NCI-H1930 (cell line): ENCODE measurements around the gene CCR4.
"Not testable (repeated sequence)": the region's sequence is repeated elsewhere in the genome, so short reads cannot be mapped to it uniquely, and the experiment has no call there.

ENCODE experiments used
- DNase-seq, 2 experiments: peaks; one replicate each; lab custom pipeline; 2025; lab: John Stamatoyannopoulos, UW

CCR4 gene

DNA sequence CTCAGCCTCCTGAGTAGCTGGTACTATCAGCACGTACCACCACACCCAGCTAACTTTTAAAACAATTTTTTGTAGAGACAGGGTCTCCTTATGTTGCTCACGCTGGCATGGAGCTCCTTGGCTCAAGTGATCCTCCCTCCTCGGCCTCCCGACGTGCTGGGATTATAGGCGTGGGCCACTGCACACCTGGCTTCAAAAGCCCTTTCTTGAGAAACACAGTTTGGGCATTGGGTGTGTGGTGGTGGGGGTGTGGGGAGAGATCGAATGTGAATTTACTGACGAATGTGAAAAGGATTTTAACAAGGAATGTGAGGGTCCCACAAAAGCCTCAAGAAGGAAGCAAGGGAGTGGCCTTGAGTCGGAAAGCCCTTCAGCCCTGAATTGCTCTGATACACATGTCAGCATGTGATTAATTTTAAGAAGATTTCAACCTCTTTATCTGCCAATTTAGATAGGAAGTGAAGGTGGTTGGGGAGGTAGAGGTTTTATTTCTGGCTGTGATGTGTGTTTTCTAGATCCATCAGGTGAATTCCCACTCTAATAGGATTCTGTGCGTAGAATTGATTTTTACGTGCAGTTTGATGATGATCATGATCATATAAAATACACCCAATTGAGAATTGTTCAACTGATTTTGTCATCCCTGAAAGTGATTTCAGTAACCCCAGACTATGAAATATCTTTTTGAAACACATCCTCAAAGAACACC is 1.1 kb downstream of the CCR4 start:
- no peak for DNase-seq

- no peak for DNase-seq
Measured at GRCh38 chr3:32954506-32954905, 3.1 kb downstream of the CCR4 start.

GRCh38 chr3:32956750-32957570 is 5.5 kb downstream of the CCR4 start:
- no peak for DNase-seq

DNA sequence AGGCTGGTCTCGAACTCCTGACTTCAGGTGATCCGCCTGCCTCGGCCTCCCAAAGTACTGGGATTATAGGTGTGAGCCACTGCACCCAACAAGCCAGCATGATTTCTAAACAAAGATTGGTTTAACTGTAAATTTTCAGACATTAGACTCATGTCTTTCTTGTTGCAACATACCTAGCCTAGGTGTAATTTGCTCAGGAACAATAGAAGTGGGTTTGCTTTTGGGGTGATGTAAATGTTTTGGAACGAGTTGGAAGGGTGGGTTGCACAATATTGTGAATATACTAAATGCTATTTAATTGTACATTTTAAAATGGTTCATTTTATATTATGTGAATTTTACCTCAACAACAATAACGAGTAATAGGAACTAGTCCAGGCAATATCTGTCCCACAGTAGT is 7.1 kb downstream of the CCR4 start:
- DNase-seq: no peak

DNA sequence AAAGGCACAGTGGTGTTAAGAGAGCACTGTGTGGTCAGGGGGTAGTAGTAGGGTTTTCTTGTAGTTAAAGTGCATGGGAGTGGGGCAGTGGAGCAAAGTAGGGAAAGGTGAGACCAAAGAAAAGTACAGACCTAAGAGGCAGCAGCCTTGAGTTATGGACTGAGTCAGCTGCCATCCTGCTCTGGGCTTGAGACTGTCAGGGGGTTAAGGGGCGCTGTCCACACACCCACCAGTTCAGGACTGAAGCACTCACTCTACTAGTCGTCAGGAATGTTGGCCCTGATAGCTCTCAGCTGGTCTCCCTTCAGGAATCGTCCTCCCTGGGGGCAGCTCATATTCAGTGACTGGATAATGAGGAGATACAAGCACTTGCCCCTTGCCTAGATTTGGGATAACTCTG is 7.9 kb downstream of the CCR4 start:
- DNase-seq: no peak

GRCh38 chr3:32960404-32961170 is 9.1 kb downstream of the CCR4 start:
- no peak for DNase-seq

- DNase-seq: no peak
Measured at GRCh38 chr3:32961189-32961715, 9.8 kb downstream of the CCR4 start.

DNA sequence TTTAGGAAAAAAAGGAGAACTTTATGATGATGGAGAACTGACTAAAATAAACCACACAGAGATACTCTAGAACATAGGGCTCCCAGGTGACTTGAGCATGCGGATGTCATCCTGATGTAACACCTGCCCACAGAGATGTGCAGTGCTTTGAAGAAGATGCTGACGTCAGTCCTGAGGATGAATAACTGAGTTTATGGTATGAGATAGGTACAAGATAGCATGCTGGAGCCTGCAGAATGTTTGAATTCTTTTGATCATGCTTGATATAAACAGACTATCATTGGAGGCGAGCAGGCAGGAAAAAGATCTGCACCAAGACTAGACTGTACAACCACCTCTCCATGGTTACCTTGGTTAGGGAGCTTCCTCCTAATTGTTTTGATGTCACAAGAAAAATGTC is 12.4 kb downstream of the CCR4 start:
- no peak for DNase-seq

GRCh38 chr3:32964781-32965180 is 13.3 kb downstream of the CCR4 start:
- not testable (repeated sequence) for DNase-seq

GRCh38 chr3:32965617-32966213 is 14.3 kb downstream of the CCR4 start:
- not testable (repeated sequence) for DNase-seq

GRCh38 chr3:32966627-32967026 is 15.2 kb downstream of the CCR4 start:
- DNase-seq: not testable (repeated sequence)

GRCh38 chr3:32968166-32968919 is 16.9 kb downstream of the CCR4 start:
- DNase-seq: no peak

DNA sequence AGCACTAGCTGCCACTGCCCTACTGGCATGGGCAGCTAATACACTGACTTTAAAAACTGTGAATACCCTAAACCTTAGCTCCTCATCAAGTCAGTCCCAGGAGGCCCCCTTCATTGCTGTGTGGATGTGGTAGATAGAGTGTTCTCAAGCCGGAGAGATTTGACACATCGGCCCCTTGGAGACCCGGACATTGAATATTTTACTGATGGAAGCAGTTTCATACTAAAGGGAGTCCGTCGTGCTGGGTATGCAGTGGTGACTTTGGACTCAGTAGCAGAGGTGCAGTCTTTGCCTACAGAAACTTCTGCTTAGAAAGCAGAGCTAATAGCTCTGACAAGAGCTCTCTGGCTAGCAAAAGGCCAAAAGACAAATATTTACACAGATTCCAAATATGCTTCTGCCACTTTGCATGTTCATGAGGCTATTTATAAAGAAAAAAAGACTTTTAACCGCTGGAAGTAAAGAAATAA is 17.5 kb downstream of the CCR4 start:
- DNase-seq: no peak

DNA sequence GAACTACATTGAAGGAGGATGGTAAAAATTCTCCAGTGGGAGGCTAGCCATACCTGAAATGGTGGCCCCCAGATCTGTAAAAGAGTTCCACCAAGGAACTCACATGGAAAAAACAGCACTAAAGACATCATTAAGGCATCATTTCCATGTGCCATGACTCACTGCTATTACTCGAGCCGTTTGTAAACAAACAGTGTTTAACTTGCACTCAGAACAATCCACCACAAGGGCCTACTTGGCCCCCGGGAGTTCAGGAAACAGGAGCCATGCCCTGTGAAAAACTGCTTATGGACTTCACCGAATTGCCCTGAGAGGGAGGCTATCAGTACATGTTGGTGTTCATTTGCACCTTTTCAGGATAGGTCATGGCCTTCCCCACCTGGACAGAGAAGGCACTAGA is 18.2 kb downstream of the CCR4 start:
- DNase-seq: no peak

DNA sequence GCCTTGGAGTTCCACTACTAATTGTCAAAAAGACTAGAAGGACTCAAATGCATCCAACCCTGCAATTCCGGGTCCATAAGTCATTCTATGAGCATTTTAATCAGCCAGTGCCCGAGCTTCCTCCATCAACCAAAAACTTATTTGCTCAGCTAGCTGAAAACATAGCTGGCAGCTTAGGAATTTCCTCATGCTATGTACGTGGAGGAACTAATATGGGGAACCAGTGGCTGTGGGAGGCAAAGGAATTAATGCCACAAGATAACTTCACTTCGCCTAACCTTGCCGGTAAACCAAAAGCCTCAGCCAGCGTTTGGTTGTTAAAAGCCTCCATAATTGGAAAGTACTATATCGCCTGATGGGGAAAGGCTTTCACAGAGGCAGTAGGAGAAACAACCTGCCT is 19.8 kb downstream of the CCR4 start:
- not testable (repeated sequence) for DNase-seq

DNA sequence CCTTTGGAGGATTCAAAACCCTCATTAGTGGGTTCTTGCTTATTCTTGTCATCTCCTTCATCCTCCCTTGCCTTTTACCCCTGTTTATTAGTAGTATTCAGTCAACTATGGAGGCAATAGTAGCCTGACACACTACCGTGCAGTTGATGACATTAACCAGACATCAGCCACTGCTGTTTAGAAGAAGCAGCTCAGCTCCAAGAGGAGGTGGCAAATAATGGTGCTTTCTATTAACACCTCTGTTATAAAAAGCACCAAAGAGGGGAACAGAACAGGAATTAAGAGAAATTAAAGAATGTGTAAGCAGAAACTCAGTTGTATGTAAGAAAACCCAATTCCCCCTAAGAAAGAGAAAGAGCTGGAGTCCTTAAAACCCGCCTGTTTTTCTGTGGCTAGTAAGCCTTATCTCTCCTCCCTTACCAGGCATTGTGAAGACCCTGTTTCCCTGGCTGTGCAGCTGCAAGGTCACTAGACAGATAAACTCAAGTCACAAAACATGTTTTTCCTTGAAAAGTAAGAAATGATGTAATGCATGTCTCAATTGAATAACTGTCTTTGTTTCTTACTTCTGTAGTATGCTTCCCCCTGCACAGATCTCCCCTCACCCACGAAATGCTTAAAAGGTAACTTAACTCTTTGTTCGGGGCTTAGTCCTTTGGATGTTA is 21.2 kb downstream of the CCR4 start:
- DNase-seq: no peak

GRCh38 chr3:32973982-32974381 is 22.5 kb downstream of the CCR4 start:
- no peak for DNase-seq

DNA sequence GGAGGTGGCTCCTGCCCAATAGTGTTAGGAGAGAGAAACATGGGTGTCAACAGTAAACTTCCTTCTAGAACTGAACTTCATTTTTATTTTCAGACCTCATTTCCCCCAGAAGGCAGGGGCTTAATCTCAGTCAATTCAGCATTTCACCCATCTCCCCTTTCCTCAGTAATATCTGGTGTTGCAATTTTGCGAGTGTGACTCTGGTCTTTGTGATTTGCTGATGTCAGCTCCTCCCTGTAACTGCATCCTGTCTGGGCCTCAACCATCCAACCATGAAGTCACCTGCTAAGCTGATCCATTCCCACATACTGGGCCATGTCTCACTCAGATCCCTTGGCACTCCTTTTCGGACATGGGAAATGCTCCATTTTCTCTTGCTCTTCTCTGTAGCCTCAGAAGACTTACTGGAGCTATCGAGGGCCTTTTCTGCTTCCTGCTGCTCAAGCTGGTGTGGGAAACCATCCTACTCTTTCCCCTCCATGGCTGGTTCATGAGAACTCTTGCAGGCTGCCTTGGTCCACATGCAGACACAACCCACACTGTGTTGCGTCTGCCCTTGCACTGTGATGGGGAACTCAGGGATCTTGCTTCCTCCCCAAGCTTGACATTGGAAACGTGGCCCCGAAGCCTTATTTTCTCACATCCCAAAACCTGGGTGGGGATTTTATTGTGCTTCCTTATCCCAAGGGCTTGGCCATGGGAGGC is 24.6 kb downstream of the CCR4 start:
- no peak for DNase-seq

DNA sequence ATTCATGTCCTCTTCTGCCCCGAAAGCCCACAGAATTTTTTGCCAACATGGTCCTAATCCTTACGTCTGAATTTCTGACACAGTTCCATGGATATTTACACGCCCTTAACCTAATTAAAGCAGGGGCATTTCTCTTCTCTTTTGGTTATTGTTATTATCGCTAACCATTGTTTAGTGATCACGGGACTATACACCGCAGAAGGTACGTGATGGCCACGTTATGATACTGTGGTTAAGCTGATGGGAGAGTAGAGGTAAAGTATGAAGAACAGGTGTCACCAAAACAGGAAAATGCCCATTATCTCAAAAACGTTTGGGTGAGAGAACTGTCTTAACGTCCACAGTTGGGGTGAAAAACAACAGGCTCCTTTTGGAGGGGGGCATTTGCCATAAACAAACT is 26.4 kb downstream of the CCR4 start:
- DNase-seq: no peak

DNA sequence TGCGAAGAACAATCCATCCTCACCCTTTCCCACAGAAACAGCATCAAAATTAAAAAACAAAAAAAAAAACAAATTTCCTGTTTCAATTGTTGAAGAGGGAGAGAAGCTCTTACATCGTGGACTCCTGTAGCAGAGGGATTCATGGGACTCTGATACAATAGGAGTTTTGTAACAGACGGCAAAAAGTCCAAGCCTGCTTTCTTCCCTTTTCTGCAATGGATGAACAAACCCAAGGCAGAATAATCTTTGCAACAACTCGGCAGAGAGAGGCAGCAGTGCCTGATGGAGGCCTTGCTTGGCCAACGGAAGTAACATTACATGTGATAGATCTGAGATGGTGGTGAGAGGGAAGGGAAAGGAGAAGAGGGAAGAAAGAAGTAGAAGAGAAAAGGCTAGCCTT is 26.9 kb downstream of the CCR4 start:
- DNase-seq: no peak
